Ovary (tissue), 3 donors: ENCODE results near the gene FUT3.

Experiments
- POLR2A ChIP-seq: fragments of 450-650 bp; IDR thresholded peaks from one replicate; pipeline ENCODE4 v1.6.1; 2017; ENCODE audit warnings: antibody characterized with exemption, mild to moderate bottlenecking, moderate library complexity
- TF ChIP-seq, protein P1 (sequence below), 3 donors: fragments of 450-650 bp in 2 of 3; fragments of 200-600 bp in 1 of 3; IDR thresholded peaks; one replicate each; pipeline versions ENCODE4 v1.5.1 to v1.8.0; 2016 to 2022; ENCODE audit warnings: antibody characterized with exemption in 3 of 3, mild to moderate bottlenecking in 1 of 3
- donor health status: DM: no; HTN: no; CAD: no.

DNA sequence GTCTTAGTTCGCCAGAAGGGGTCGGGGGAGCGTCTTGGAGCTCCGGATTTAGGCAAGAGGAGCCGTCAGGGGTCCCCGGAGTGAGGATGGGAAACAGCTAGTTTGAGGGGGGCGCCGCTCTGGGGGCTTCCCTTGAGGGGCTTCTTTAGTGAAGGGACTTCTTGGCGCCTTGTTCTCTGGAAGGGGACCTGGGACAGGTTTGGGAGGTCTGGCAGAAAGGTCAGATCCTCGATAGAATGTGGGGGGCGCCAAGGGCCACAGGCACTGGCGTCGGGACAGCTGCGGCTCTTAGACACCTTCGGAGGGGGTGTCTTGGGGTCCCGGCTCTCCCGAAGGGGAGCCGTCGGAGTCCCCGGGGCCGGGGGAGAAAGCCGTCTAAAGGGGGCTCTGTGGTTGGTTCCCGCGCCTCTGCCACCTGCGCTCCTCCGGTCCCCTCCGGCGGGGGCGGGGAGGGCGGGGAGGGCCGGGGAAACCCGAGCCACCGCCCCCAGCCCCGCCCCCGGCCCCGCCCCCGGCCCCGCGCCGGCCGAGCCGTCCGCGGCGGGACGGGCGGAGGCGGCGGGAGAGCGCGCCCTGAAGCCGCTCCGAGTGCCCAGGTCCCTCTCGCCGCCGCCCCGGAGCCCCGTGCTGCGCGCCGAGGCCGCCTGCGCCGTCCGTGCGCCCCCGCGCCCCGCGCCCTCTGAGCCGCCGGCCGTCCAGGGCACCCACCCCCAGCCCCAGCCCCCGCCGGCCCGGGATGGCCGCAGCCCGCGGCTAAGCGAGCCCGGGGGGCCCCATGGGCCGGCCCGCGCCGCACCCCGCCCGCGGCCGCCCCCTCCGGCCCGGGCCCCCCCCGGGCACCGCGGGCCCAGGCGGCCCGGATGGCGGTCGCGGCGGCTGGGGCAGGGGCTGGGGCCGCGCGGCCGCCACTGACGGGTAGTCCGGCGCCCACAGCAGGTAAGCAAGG, 46.5 kb downstream of the FUT3 start, which contains the start of gene NRTN:
- no peak for TF ChIP-seq POLR2A
- TF ChIP-seq, protein P1, sequence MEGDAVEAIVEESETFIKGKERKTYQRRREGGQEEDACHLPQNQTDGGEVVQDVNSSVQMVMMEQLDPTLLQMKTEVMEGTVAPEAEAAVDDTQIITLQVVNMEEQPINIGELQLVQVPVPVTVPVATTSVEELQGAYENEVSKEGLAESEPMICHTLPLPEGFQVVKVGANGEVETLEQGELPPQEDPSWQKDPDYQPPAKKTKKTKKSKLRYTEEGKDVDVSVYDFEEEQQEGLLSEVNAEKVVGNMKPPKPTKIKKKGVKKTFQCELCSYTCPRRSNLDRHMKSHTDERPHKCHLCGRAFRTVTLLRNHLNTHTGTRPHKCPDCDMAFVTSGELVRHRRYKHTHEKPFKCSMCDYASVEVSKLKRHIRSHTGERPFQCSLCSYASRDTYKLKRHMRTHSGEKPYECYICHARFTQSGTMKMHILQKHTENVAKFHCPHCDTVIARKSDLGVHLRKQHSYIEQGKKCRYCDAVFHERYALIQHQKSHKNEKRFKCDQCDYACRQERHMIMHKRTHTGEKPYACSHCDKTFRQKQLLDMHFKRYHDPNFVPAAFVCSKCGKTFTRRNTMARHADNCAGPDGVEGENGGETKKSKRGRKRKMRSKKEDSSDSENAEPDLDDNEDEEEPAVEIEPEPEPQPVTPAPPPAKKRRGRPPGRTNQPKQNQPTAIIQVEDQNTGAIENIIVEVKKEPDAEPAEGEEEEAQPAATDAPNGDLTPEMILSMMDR (IDR thresholded peaks at IDR 0.05): no peak
